HepG2 (cell line): ENCODE data around the gene S1PR5. TPM values are rescaled to one million over a fixed set of nuclear protein-coding genes. Genes with fewer than 3 reads are reported as not detected.

Experiments used
- ATAC-seq: fragments of 200-7000 bp; cut with Tn5 transposase; 3 replicates; pipeline ENCODE4 v1.9.1; 2020; ENCODE audit warnings: mild to moderate bottlenecking, moderate library complexity
- BruUV-seq: library from RNA; stranded (reverse); fragments of 400-500 nt; replicated peaks from 2 replicates; lab custom pipeline; 2021; lab: Mats Ljungman, UMichigan
- CTCF ChIA-PET: fragments of 300-600 bp; formaldehyde crosslinking; extraction: SDS; loops from one replicate; lab custom pipeline; 2021; ENCODE audit warnings: low total read pairs, inconsistent platforms, low intra/inter-chr PET ratio; lab: Yijun Ruan, JAX
- POLR2A ChIA-PET: fragments of 350-600 bp; sonication (Branson Sonifier 250); formaldehyde crosslinking; loops from one replicate; lab custom pipeline; 2020; ENCODE audit warnings: antibody characterized with exemption, inconsistent platforms; lab: Yijun Ruan, JAX
- DNase-seq: peaks from one replicate; pipeline ENCODE4 v3.0.0-alpha.2; 2015; ENCODE audit warnings: low spot score
- FAIRE-seq: peaks from 3 replicates; lab custom pipeline; 2011; peaks lifted over from hg19 to GRCh38; lab: Jason Lieb, UNC
- H2AFZ ChIP-seq: one replicate; pipeline ENCODE4 v1.6.1; 2011; ENCODE audit warnings: low read length, inconsistent platforms
- H3K27ac ChIP-seq: fragments of 300-600 bp; 3 replicates; pipeline ENCODE4 v1.8.0; 2011; ENCODE audit warnings: mixed run types, mild to moderate bottlenecking, mixed read lengths, low read length, inconsistent platforms; ENCODE audit not compliant: insufficient read depth; ENCODE audit errors: extremely low read length
- H3K27me3 ChIP-seq, 2 experiments: fragments of 200-600 bp in 1 of 2; 2 replicates in 1 of 2; 3 replicates in 1 of 2; pipeline versions ENCODE4 v1.6.0 to v1.8.0; 2011; ENCODE audit warnings: low read length in 2 of 2, mild to moderate bottlenecking in 2 of 2, moderate library complexity in 2 of 2, inconsistent platforms in 1 of 2; ENCODE audit not compliant: insufficient read depth in 2 of 2, control insufficient read depth in 1 of 2
- H3K36me3 ChIP-seq, 2 experiments: fragments of 200-600 bp in 1 of 2; replicated peaks in 1 of 2; 2 replicates in 1 of 2; 3 replicates in 1 of 2; pipeline versions ENCODE4 v1.5.1 to v1.8.0; 2011; ENCODE audit warnings: low read length in 2 of 2, inconsistent platforms in 1 of 2; ENCODE audit not compliant: insufficient read depth in 2 of 2, control insufficient read depth in 1 of 2
- H3K4me1 ChIP-seq: 2 replicates; pipeline ENCODE4 v1.5.1; 2012; ENCODE audit warnings: low read length, inconsistent platforms; ENCODE audit not compliant: insufficient read depth
- H3K4me2 ChIP-seq: 2 replicates; pipeline ENCODE4 v1.6.0; 2011; ENCODE audit warnings: low read depth, low read length, inconsistent platforms
- H3K4me3 ChIP-seq, 3 experiments: fragments of 200-600 bp in 1 of 3; sonication (generic), shearing (Covaris generic) in 1 of 3; replicated peaks in 1 of 3; 2 replicates each; pipeline ENCODE4 v1.5.1; 2011 to 2016; ENCODE audit warnings: low read length in 3 of 3, inconsistent platforms in 2 of 3, low read depth in 2 of 3, mild to moderate bottlenecking in 2 of 3, control low read depth in 1 of 3, mixed read lengths in 1 of 3; ENCODE audit not compliant: insufficient read depth in 1 of 3
- H3K79me2 ChIP-seq: one replicate; pipeline ENCODE4 v1.6.1; 2011; ENCODE audit warnings: low read length, inconsistent platforms; ENCODE audit not compliant: insufficient read depth
- H3K9ac ChIP-seq: 2 replicates; pipeline ENCODE4 v1.6.0; 2011; ENCODE audit warnings: mild to moderate bottlenecking, low read depth, low read length, inconsistent platforms; ENCODE audit not compliant: insufficient read depth
- H3K9me3 ChIP-seq: 2 replicates; pipeline ENCODE4 v1.5.1; 2012; ENCODE audit warnings: mild to moderate bottlenecking, low read length
- H4K20me1 ChIP-seq: 2 replicates; pipeline ENCODE4 v1.6.0; 2011; ENCODE audit warnings: inconsistent platforms, mild to moderate bottlenecking, low read length, moderate library complexity; ENCODE audit not compliant: insufficient read depth
- MAF1 ChIP-seq: sonication (generic); formaldehyde crosslinking; IDR thresholded peaks from 2 replicates; pipeline ENCODE4 v1.5.0; 2020; ENCODE audit warnings: missing genetic modification reagents, borderline replicate concordance
- NONO ChIP-seq, 2 experiments: fragments of 450-650 bp in 1 of 2; sonication (generic) in 1 of 2; formaldehyde crosslinking in 1 of 2; IDR thresholded peaks in 1 of 2; conservative IDR thresholded peaks in 1 of 2; 2 replicates each; pipeline versions ENCODE4 v1.6.1 to v1.8.0; 2017 to 2022; ENCODE audit warnings: mild to moderate bottlenecking in 1 of 2, missing genetic modification reagents in 1 of 2, moderate library complexity in 1 of 2
- RBAK ChIP-seq: sonication (generic); formaldehyde crosslinking; IDR thresholded peaks from 2 replicates; pipeline ENCODE4 v1.5.1; 2020; ENCODE audit warnings: mild to moderate bottlenecking, missing genetic modification reagents
- SOX5 ChIP-seq: IDR thresholded peaks from 2 replicates; pipeline ENCODE4 v1.6.1; 2016; ENCODE audit warnings: borderline replicate concordance
- ZNF121 ChIP-seq: sonication (generic); formaldehyde crosslinking; IDR thresholded peaks from 2 replicates; pipeline ENCODE4 v1.5.0; 2020; ENCODE audit warnings: mild to moderate bottlenecking, missing genetic modification reagents
- WGBS: methylation state at CpG from one replicate; pipeline ENCODE4 v1.1.6; 2017; ENCODE audit warnings: low lambda C conversion rate; 5-methylcytosine and 5-hydroxymethylcytosine counted together
- in situ Hi-C: cut with HindIII; loops from 2 replicates; pipeline ENCODE4 v1.10.0; 2017; ENCODE audit warnings: low pct_unique_long_range_greater_than_20kb; ENCODE audit not compliant: extremely low pct_ligation_motif_present
- intact Hi-C: fragments of 100-400 bp; cut with micrococcal nuclease; formaldehyde crosslinking; loops from one replicate; pipeline ENCODE4 v1.10.0; 2022; ENCODE audit not compliant: unreplicated experiment
- polyA plus RNA-seq, 8 experiments: library from polyadenylated mRNA; depleted of rRNA in 3 of 8; stranded (reverse) in 7 of 8; unstranded in 1 of 8; fragments of >200 nt; fragmentation: Illumina TruSeq in 4 of 8; extraction: Trizol in 4 of 8; gene quantifications; 2 replicates each; pipeline versions ENCODE4 v1.2.1 to v1.2.3, GENCODE V29; 2011 to 2016; ENCODE audit warnings: low read depth in 4 of 8, missing spikeins in 1 of 8, mixed read lengths in 1 of 8; ENCODE audit not compliant: insufficient read depth in 1 of 8
- total RNA-seq, 5 experiments: library from RNA; depleted of rRNA; stranded (reverse); fragments of >200 nt; fragmentation: Illumina TruSeq; extraction: Trizol; gene quantifications; 2 replicates each; pipeline ENCODE4 v1.2.3, GENCODE V29; 2016; ENCODE audit warnings: low read depth in 1 of 5
- TF ChIP-seq, protein P1 (sequence below): sonication (generic); formaldehyde crosslinking; IDR thresholded peaks from 2 replicates; pipeline ENCODE4 v1.5.1; 2020; ENCODE audit warnings: missing genetic modification reagents, mild to moderate bottlenecking, borderline replicate concordance
- TF ChIP-seq, protein P2 (sequence below): sonication (generic); formaldehyde crosslinking; conservative IDR thresholded peaks from 2 replicates; pipeline ENCODE4 v1.8.0; 2022; ENCODE audit warnings: missing genetic modification reagents
- TF ChIP-seq, protein P3 (sequence below): sonication (generic); formaldehyde crosslinking; conservative IDR thresholded peaks from 2 replicates; pipeline ENCODE4 v1.4.0; 2020; ENCODE audit warnings: mild to moderate bottlenecking, missing genetic modification reagents, moderate library complexity

Gene S1PR5
- total and polyA plus RNA-seq, 2 of the 13 experiments (the other 11 are each of a cell fraction or from before 2014, with no cell fraction given), result 0.04 TPM; not detected in 1

DNA sequence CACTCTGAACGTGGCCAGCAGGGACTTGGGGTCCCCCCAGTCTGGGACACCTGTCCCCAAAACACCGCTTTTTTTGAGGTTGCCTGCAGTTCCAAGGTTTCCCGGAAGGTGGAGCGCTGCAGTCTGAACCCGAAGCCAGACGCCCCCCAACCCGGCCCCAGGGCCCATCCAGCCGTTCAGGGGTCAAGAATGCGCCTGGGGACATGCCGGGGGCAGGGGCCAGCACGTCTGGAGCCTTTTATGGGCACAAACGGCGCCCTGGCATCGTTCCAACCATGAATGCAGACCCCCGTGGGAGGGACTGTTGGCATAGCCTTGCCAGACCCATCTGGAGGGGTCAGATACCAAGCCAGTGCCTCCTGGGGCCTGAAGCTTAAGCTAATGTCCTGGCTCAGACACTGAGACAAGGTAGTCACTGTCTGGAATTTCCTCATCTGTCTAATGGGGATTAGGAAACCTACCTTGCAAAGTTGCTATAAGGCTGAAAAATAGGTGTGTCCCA is 6.9 kb downstream of the S1PR5 start (continued):
- no peak for TF ChIP-seq NONO (IDR thresholded peaks at IDR 0.05)
- TF ChIP-seq NONO (CRISPR knock-in tag; conservative IDR thresholded peaks at IDR 0.05), result no peak

DNA sequence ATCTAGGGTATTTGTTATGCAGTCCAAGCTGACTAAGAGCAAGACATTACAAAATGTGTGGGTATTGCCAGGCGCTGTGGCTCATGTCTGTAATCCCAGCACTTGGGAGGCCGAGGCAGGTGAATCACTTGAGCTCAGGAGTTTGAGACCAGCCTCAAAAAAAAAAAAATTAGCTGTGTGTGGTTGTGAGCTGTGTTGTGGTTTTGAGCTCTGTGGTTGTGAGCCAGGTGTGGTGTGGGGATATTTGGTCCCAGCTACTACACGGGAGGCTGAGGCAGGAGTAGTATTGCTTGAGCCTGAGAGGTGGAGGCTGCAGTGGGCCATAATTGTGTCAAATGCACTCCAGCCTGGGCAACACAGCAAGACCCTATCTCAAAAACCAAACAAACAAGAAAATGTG is 8.5 kb downstream of the S1PR5 start:
- ChIA-PET CTCF (no interaction called here), POLR2A (interaction anchor here (1.0 kb wide), 1 partner anchor 24 kb away, joined by 3 read pairs; no protein-coding TSS in a partner anchor)
- Histone ChIP-seq H3K27ac (no peak overlapping the region), H3K4me2 (no peak overlapping the region), H3K4me1 (peaks cover 48% of the 10 kb centered on the region), H3K9ac (no peak overlapping the region), H3K9me3 (no peaks in the 10 kb centered on the region), H3K79me2 (no peaks in the 10 kb centered on the region), H3K36me3 (no peaks in the 10 kb centered on the region), H3K4me3 (no peak overlapping the region), H2AFZ (no peak overlapping the region), H3K27me3 (peaks cover 0 to 9% of the 10 kb centered on the region in 2 experiments; a peak in 3 of 5 replicates), H4K20me1 (no peaks in the 10 kb centered on the region)
- TF ChIP-seq SOX5 (CRISPR knock-in tag), result no peak
- TF ChIP-seq, protein P1, sequence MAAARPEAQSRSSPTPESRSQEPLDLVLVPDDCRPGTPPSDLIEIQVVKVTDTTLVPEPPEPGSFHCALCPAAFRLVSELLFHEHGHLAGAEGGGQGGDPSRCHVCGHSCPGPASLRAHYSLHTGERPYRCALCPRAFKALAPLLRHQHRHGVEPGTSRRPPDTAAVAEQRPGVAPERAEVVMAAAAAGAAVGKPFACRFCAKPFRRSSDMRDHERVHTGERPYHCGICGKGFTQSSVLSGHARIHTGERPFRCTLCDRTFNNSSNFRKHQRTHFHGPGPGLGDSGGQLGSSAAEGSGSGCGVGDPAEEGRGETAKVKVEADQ (CRISPR knock-in tag), result no peak
- TF ChIP-seq, protein P2, sequence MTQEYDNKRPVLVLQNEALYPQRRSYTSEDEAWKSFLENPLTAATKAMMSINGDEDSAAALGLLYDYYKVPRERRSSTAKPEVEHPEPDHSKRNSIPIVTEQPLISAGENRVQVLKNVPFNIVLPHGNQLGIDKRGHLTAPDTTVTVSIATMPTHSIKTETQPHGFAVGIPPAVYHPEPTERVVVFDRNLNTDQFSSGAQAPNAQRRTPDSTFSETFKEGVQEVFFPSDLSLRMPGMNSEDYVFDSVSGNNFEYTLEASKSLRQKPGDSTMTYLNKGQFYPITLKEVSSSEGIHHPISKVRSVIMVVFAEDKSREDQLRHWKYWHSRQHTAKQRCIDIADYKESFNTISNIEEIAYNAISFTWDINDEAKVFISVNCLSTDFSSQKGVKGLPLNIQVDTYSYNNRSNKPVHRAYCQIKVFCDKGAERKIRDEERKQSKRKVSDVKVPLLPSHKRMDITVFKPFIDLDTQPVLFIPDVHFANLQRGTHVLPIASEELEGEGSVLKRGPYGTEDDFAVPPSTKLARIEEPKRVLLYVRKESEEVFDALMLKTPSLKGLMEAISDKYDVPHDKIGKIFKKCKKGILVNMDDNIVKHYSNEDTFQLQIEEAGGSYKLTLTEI (CRISPR knock-in tag), result no peak
- peak; percentile 78 for TF ChIP-seq ZNF121
- TF ChIP-seq MAF1 (CRISPR knock-in tag), result no peak
- peak; percentile 24; the same call in 1 of the 2 replicates for TF ChIP-seq RBAK (CRISPR knock-in tag)
- TF ChIP-seq, protein P3, sequence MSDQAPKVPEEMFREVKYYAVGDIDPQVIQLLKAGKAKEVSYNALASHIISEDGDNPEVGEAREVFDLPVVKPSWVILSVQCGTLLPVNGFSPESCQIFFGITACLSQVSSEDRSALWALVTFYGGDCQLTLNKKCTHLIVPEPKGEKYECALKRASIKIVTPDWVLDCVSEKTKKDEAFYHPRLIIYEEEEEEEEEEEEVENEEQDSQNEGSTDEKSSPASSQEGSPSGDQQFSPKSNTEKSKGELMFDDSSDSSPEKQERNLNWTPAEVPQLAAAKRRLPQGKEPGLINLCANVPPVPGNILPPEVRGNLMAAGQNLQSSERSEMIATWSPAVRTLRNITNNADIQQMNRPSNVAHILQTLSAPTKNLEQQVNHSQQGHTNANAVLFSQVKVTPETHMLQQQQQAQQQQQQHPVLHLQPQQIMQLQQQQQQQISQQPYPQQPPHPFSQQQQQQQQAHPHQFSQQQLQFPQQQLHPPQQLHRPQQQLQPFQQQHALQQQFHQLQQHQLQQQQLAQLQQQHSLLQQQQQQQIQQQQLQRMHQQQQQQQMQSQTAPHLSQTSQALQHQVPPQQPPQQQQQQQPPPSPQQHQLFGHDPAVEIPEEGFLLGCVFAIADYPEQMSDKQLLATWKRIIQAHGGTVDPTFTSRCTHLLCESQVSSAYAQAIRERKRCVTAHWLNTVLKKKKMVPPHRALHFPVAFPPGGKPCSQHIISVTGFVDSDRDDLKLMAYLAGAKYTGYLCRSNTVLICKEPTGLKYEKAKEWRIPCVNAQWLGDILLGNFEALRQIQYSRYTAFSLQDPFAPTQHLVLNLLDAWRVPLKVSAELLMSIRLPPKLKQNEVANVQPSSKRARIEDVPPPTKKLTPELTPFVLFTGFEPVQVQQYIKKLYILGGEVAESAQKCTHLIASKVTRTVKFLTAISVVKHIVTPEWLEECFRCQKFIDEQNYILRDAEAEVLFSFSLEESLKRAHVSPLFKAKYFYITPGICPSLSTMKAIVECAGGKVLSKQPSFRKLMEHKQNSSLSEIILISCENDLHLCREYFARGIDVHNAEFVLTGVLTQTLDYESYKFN, result no peak
- ATAC-seq (no peak), FAIRE-seq (no peak), DNase-seq (no peak)
- in situ Hi-C loops, result no loop called here
- no TSS peak for BruUV-seq
- 26% methylated on average over 3 of the region's 3 CpGs for WGBS
- intact Hi-C loops, result no loop called here
